Lower leg skin (tissue), 4 donors: Measurements from ENCODE around the gene LPIN3. TPM values are rescaled to one million over a fixed set of nuclear protein-coding genes. Genes with fewer than 3 reads are reported as not detected.

Source experiments
- DNase-seq, 2 donors: peaks; one replicate each; pipeline ENCODE4 v3.0.0-alpha.2; 2019; ENCODE audit warnings: low spot score in 2 of 2
- H3K4me3 ChIP-seq: fragments of 200-600 bp; sonication (generic); 2 replicates; pipeline ENCODE4 v1.5.1; 2017; ENCODE audit warnings: mild to moderate bottlenecking, low read depth; ENCODE audit not compliant: poor library complexity, severe bottlenecking
- POLR2A ChIP-seq, 2 donors: fragments of 450-650 bp; IDR thresholded peaks; one replicate each; pipeline ENCODE4 v1.6.1; 2016 to 2017; ENCODE audit warnings: antibody characterized with exemption in 2 of 2, mild to moderate bottlenecking in 1 of 2, moderate library complexity in 1 of 2
- WGBS, 2 donors: methylation state at CpG; one replicate each; pipeline ENCODE4 v1.1.5; 2018; 5-methylcytosine and 5-hydroxymethylcytosine counted together
- intact Hi-C: fragments of 100-400 bp; cut with DNase I; formaldehyde crosslinking; loops from one replicate; pipeline ENCODE4 v1.15.0; 2023; ENCODE audit warnings: low total_unique reads
- total RNA-seq, 4 donors: library from RNA; depleted of rRNA; stranded (reverse); fragments of >200 nt; gene quantifications; one replicate each; pipeline ENCODE4 v1.1.0, GENCODE V29; 2016
- TF ChIP-seq, protein P1 (sequence below), 3 donors: fragments of 450-650 bp; IDR thresholded peaks; one replicate each; pipeline ENCODE4 v1.5.1; 2016; ENCODE audit warnings: antibody characterized with exemption in 3 of 3, mild to moderate bottlenecking in 3 of 3, moderate library complexity in 2 of 3

LPIN3 gene
- total RNA-seq, 4 donors from 2014 or later: 53.3 to 135 (median 66.6) TPM

DNA sequence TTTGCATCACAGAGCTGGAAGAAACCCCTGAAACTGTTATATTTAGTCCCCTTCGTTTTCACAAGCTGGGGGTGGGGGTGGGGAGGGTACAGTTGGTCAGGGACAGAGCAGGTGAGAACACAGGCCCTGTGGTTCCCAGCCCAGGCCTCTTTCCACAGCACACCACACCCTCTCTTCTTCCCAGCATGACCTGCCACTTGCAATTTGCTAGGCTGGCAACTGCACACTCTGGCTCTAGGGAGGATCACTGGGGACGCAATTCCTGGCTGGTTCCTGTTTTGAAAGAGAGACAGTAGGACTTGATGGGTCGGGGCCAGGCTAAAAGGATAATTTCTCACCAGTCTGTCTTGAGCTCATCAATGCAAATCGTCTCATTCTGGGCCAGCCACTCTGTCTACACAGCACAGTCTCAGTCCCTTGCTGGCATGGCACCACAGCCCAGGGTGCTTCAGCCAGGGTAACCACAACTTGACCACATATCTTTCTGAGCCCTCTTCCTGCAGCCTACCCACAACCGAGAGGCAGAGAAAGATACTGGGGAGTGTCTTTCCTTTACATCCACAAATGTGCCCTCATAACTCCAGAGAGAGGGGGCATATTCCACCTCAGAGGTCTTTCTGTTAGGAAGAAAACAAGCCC is 67.7 kb downstream of the LPIN3 start:
- H3K4me3 ChIP-seq: no peak overlapping the region
- 46 to 60% methylated on average over 5 of the region's 5 CpGs for WGBS, 2 donors
- no peak for TF ChIP-seq POLR2A (IDR thresholded peaks at IDR 0.05)
- TF ChIP-seq, protein P1, sequence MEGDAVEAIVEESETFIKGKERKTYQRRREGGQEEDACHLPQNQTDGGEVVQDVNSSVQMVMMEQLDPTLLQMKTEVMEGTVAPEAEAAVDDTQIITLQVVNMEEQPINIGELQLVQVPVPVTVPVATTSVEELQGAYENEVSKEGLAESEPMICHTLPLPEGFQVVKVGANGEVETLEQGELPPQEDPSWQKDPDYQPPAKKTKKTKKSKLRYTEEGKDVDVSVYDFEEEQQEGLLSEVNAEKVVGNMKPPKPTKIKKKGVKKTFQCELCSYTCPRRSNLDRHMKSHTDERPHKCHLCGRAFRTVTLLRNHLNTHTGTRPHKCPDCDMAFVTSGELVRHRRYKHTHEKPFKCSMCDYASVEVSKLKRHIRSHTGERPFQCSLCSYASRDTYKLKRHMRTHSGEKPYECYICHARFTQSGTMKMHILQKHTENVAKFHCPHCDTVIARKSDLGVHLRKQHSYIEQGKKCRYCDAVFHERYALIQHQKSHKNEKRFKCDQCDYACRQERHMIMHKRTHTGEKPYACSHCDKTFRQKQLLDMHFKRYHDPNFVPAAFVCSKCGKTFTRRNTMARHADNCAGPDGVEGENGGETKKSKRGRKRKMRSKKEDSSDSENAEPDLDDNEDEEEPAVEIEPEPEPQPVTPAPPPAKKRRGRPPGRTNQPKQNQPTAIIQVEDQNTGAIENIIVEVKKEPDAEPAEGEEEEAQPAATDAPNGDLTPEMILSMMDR (IDR thresholded peaks at IDR 0.05): no peak
- intact Hi-C loops: no loop called here
- DNase-seq: no peak

DNA sequence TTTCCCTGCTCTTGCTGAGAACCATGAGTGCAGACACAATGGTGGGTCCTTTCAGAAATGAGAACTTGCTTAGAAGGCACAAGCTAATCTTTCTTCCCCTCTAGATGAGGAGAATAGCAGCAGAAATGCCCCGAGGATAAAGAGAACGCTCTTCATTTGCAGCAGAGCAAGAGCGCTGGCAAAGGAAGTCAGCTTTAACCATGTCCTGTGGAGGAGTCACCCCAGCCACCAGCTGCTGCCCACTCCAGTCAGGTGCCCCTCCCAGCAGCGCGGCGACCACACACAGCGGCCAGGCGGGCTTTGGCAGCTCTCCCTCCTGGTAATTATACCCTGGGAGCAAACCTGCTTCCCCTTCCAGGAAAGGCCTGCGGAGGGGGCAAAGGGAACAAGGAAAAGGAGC is 68.4 kb downstream of the LPIN3 start:
- H3K4me3 ChIP-seq: no peak overlapping the region
- no peak for DNase-seq
- no peak for TF ChIP-seq POLR2A (IDR thresholded peaks at IDR 0.05)
- TF ChIP-seq, protein P1 (IDR thresholded peaks at IDR 0.05): no peak
- intact Hi-C loops: no loop called here
- WGBS, 2 donors: 40 to 61% methylated on average over 9 of the region's 9 CpGs

Other genes with a start within 250 kb of the LPIN3 start
- 100 to 1,000 TPM in 1 of 4 donors, 10 to 100 TPM in 3; 59.0 to 138 (median 72.5) TPM for gene PLCG1, start 203.3 kb upstream of the LPIN3 start, total RNA-seq
- 10 to 100 TPM; 19.3 to 33.1 (median 25.5) TPM for gene ZHX3, start 23.1 kb upstream of the LPIN3 start, total RNA-seq
- 1 to 10 TPM; 1.0 to 7.8 (median 5.0) TPM for gene EMILIN3, start 26.0 kb downstream of the LPIN3 start, total RNA-seq